ENCODE results near the gene MAML2. TPM values are rescaled to one million over a fixed set of nuclear protein-coding genes. Genes with fewer than 3 reads are reported as not detected.

The MAML2 gene
- total and polyA plus RNA-seq, 2 experiments from 2014 or later, result 2.0 to 7.1 TPM

DNA sequence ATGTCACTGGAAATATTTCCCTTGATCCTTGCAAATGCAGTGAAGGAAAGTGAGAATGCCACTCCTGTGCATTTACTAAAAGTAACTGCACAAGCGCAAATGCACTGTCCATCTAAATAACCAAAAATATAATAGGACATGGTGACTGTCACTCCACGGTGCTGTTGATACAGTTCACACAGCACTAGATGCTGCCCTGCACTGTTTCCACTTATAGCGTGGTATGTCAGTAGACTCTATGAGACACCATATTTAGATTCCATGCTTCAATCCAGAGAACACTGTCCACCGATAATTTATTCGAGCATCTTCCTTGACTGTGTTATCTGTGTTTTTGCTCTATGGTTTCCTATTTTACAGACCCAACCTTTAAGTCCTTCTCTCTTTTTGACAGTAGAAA, 125.8 kb downstream of the MAML2 start:
- peaks cover 8% of the 10 kb centered on the region for H3K9me2 ChIP-seq (ENCODE audit: insufficient read depth)
- Mint-ChIP-seq H3K27me3 (ENCODE audit: insufficient read depth, low read depth, poor library complexity) (no peaks in the 10 kb centered on the region), H3K27ac (no peak overlapping the region), H3K4me1 (peaks cover 27% of the 10 kb centered on the region), H3K36me3 (ENCODE audit: low read depth) (no peaks in the 10 kb centered on the region), H3K4me3 (no peak overlapping the region), H3K9me3 (no peaks in the 10 kb centered on the region)
- H3K36me3 ChIP-seq (ENCODE audit: insufficient read depth), result no peaks in the 10 kb centered on the region
- no peak overlapping the region for H3K4me3 ChIP-seq
- ATAC-seq, result no peak
- H3K27me3 ChIP-seq (ENCODE audit: insufficient read depth), result no peaks in the 10 kb centered on the region
- H3K4me1 ChIP-seq (ENCODE audit: insufficient read depth), result peaks cover 25% of the 10 kb centered on the region
- H3K4me2 ChIP-seq, result no peak overlapping the region
- H3F3A ChIP-seq (replicated peaks; ENCODE audit: low read depth), result no peaks in the 10 kb centered on the region
- no peaks in the 10 kb centered on the region for H4K20me1 ChIP-seq (replicated peaks; ENCODE audit: insufficient read depth)
- H2AFZ ChIP-seq, result no peak overlapping the region
- no peak for DNase-seq (ENCODE audit: low spot score)
- H3K27ac ChIP-seq (ENCODE audit: low read depth), result no peak overlapping the region
- H3K79me2 ChIP-seq (replicated peaks; ENCODE audit: insufficient read depth), result no peaks in the 10 kb centered on the region
- TF ChIP-seq EZH2 (IDR thresholded peaks at IDR 0.05; ENCODE audit: low read depth, unreplicated experiment), result no peak
- no peak for TF ChIP-seq NANOG (IDR thresholded peaks at IDR 0.05; ENCODE audit: borderline replicate concordance)
- no peak for TF ChIP-seq POLR2AphosphoS5 (IDR thresholded peaks at IDR 0.05; ENCODE audit: low read depth)
- TF ChIP-seq JUNB (IDR thresholded peaks at IDR 0.05; ENCODE audit: unreplicated experiment), result no peak
- TF ChIP-seq, protein P1, sequence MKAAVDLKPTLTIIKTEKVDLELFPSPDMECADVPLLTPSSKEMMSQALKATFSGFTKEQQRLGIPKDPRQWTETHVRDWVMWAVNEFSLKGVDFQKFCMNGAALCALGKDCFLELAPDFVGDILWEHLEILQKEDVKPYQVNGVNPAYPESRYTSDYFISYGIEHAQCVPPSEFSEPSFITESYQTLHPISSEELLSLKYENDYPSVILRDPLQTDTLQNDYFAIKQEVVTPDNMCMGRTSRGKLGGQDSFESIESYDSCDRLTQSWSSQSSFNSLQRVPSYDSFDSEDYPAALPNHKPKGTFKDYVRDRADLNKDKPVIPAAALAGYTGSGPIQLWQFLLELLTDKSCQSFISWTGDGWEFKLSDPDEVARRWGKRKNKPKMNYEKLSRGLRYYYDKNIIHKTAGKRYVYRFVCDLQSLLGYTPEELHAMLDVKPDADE (IDR thresholded peaks at IDR 0.05), result no peak
- TF ChIP-seq, protein P2, sequence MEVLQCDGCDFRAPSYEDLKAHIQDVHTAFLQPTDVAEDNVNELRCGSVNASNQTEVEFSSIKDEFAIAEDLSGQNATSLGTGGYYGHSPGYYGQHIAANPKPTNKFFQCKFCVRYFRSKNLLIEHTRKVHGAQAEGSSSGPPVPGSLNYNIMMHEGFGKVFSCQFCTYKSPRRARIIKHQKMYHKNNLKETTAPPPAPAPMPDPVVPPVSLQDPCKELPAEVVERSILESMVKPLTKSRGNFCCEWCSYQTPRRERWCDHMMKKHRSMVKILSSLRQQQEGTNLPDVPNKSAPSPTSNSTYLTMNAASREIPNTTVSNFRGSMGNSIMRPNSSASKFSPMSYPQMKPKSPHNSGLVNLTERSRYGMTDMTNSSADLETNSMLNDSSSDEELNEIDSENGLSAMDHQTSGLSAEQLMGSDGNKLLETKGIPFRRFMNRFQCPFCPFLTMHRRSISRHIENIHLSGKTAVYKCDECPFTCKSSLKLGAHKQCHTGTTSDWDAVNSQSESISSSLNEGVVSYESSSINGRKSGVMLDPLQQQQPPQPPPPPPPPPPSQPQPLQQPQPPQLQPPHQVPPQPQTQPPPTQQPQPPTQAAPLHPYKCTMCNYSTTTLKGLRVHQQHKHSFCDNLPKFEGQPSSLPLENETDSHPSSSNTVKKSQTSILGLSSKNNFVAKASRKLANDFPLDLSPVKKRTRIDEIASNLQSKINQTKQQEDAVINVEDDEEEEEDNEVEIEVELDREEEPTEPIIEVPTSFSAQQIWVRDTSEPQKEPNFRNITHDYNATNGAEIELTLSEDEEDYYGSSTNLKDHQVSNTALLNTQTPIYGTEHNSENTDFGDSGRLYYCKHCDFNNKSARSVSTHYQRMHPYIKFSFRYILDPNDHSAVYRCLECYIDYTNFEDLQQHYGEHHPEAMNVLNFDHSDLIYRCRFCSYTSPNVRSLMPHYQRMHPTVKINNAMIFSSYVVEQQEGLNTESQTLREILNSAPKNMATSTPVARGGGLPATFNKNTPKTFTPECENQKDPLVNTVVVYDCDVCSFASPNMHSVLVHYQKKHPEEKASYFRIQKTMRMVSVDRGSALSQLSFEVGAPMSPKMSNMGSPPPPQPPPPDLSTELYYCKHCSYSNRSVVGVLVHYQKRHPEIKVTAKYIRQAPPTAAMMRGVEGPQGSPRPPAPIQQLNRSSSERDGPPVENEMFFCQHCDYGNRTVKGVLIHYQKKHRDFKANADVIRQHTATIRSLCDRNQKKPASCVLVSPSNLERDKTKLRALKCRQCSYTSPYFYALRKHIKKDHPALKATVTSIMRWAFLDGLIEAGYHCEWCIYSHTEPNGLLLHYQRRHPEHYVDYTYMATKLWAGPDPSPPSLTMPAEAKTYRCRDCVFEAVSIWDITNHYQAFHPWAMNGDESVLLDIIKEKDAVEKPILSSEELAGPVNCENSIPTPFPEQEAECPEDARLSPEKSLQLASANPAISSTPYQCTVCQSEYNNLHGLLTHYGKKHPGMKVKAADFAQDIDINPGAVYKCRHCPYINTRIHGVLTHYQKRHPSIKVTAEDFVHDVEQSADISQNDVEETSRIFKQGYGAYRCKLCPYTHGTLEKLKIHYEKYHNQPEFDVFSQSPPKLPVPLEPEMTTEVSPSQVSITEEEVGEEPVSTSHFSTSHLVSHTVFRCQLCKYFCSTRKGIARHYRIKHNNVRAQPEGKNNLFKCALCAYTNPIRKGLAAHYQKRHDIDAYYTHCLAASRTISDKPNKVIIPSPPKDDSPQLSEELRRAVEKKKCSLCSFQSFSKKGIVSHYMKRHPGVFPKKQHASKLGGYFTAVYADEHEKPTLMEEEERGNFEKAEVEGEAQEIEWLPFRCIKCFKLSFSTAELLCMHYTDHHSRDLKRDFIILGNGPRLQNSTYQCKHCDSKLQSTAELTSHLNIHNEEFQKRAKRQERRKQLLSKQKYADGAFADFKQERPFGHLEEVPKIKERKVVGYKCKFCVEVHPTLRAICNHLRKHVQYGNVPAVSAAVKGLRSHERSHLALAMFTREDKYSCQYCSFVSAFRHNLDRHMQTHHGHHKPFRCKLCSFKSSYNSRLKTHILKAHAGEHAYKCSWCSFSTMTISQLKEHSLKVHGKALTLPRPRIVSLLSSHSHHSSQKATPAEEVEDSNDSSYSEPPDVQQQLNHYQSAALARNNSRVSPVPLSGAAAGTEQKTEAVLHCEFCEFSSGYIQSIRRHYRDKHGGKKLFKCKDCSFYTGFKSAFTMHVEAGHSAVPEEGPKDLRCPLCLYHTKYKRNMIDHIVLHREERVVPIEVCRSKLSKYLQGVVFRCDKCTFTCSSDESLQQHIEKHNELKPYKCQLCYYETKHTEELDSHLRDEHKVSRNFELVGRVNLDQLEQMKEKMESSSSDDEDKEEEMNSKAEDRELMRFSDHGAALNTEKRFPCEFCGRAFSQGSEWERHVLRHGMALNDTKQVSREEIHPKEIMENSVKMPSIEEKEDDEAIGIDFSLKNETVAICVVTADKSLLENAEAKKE (CRISPR knock-in tag; IDR thresholded peaks at IDR 0.05), result no peak
- no peak for TF ChIP-seq CREB1 (CRISPR knock-in tag; IDR thresholded peaks at IDR 0.05; ENCODE audit: low read depth)
- no peak for TF ChIP-seq ZNF114 (CRISPR knock-in tag; IDR thresholded peaks at IDR 0.05)
- TF ChIP-seq ZNF331 (CRISPR knock-in tag; IDR thresholded peaks at IDR 0.05; ENCODE audit: low read depth), result no peak
- no peak for TF ChIP-seq STAT1 (IDR thresholded peaks at IDR 0.05; ENCODE audit: unreplicated experiment)
- TF ChIP-seq, protein P3, sequence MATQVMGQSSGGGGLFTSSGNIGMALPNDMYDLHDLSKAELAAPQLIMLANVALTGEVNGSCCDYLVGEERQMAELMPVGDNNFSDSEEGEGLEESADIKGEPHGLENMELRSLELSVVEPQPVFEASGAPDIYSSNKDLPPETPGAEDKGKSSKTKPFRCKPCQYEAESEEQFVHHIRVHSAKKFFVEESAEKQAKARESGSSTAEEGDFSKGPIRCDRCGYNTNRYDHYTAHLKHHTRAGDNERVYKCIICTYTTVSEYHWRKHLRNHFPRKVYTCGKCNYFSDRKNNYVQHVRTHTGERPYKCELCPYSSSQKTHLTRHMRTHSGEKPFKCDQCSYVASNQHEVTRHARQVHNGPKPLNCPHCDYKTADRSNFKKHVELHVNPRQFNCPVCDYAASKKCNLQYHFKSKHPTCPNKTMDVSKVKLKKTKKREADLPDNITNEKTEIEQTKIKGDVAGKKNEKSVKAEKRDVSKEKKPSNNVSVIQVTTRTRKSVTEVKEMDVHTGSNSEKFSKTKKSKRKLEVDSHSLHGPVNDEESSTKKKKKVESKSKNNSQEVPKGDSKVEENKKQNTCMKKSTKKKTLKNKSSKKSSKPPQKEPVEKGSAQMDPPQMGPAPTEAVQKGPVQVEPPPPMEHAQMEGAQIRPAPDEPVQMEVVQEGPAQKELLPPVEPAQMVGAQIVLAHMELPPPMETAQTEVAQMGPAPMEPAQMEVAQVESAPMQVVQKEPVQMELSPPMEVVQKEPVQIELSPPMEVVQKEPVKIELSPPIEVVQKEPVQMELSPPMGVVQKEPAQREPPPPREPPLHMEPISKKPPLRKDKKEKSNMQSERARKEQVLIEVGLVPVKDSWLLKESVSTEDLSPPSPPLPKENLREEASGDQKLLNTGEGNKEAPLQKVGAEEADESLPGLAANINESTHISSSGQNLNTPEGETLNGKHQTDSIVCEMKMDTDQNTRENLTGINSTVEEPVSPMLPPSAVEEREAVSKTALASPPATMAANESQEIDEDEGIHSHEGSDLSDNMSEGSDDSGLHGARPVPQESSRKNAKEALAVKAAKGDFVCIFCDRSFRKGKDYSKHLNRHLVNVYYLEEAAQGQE (IDR thresholded peaks at IDR 0.05; ENCODE audit: unreplicated experiment), result no peak
- no peak for TF ChIP-seq EZH2phosphoT487 (IDR thresholded peaks at IDR 0.05; ENCODE audit: unreplicated experiment)
- TF ChIP-seq, protein P4, sequence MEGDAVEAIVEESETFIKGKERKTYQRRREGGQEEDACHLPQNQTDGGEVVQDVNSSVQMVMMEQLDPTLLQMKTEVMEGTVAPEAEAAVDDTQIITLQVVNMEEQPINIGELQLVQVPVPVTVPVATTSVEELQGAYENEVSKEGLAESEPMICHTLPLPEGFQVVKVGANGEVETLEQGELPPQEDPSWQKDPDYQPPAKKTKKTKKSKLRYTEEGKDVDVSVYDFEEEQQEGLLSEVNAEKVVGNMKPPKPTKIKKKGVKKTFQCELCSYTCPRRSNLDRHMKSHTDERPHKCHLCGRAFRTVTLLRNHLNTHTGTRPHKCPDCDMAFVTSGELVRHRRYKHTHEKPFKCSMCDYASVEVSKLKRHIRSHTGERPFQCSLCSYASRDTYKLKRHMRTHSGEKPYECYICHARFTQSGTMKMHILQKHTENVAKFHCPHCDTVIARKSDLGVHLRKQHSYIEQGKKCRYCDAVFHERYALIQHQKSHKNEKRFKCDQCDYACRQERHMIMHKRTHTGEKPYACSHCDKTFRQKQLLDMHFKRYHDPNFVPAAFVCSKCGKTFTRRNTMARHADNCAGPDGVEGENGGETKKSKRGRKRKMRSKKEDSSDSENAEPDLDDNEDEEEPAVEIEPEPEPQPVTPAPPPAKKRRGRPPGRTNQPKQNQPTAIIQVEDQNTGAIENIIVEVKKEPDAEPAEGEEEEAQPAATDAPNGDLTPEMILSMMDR (conservative IDR thresholded peaks at IDR 0.05; ENCODE audit: low read depth in 2 of 2), result no peak

All from GM23338 (cell line).